Endodermal cell (in vitro differentiated cells): ENCODE data around the gene CD2BP2. TPM values are rescaled to one million over a fixed set of nuclear protein-coding genes. Genes with fewer than 3 reads are reported as not detected.
A peak's percentile ranks its signal among the peaks of the same experiment; 100 is the strongest.

ENCODE experiments used
- DNase-seq: peaks from one replicate; pipeline ENCODE4 v3.0.0-alpha.2; 2017
- H3K27ac ChIP-seq: 2 replicates; pipeline ENCODE4 v1.5.1; 2013; ENCODE audit warnings: mild to moderate bottlenecking, low read depth, low read length, moderate library complexity
- H3K27me3 ChIP-seq: 2 replicates; pipeline ENCODE4 v1.6.1; 2013; ENCODE audit warnings: mild to moderate bottlenecking, low read length, moderate library complexity; ENCODE audit not compliant: insufficient read depth, control insufficient read depth, poor library complexity, severe bottlenecking
- H3K36me3 ChIP-seq: 2 replicates; pipeline ENCODE4 v1.7.0; 2013; ENCODE audit warnings: mild to moderate bottlenecking, low read length, moderate library complexity; ENCODE audit not compliant: control insufficient read depth, insufficient read depth
- H3K4me1 ChIP-seq: one replicate; pipeline ENCODE4 v1.7.0; 2013; ENCODE audit warnings: low read length; ENCODE audit not compliant: control insufficient read depth, insufficient read depth
- H3K4me3 ChIP-seq: 2 replicates; pipeline ENCODE4 v1.5.1; 2013; ENCODE audit warnings: mild to moderate bottlenecking, low read length, moderate library complexity
- H3K9ac ChIP-seq: 2 replicates; pipeline ENCODE4 v1.6.1; 2013; ENCODE audit warnings: mild to moderate bottlenecking, low read length, moderate library complexity; ENCODE audit not compliant: poor library complexity, severe bottlenecking; ENCODE audit errors: extremely low read depth
- H3K9me3 ChIP-seq: 2 replicates; pipeline ENCODE4 v1.6.1; 2013; ENCODE audit warnings: mild to moderate bottlenecking, low read length, moderate library complexity; ENCODE audit not compliant: control insufficient read depth
- H3K27ac Mint-ChIP-seq: 2 replicates; pipeline ENCODE4 v1.8.0; 2020; ENCODE audit warnings: mixed read lengths
- H3K27me3 Mint-ChIP-seq: 2 replicates; pipeline ENCODE4 v1.8.0; 2021; ENCODE audit warnings: mild to moderate bottlenecking, mixed read lengths; ENCODE audit not compliant: insufficient read depth
- H3K36me3 Mint-ChIP-seq: 2 replicates; pipeline ENCODE4 v1.8.0; 2020; ENCODE audit warnings: low read depth, mixed read lengths
- H3K4me1 Mint-ChIP-seq: 2 replicates; pipeline ENCODE4 v1.8.0; 2020; ENCODE audit warnings: mixed read lengths
- H3K4me3 Mint-ChIP-seq: 2 replicates; pipeline ENCODE4 v1.8.0; 2020; ENCODE audit warnings: mild to moderate bottlenecking, moderate library complexity, mixed read lengths
- H3K9me3 Mint-ChIP-seq: 2 replicates; pipeline ENCODE4 v1.8.0; 2020; ENCODE audit warnings: mild to moderate bottlenecking, mixed read lengths
- WGBS, 2 experiments: methylation state at CpG; one replicate each; pipeline versions ENCODE4 v1.1.5 to v1.1.7; 2013; ENCODE audit warnings: missing lambda C conversion rate in 2 of 2, mixed read lengths in 1 of 2; ENCODE audit not compliant: insufficient coverage in 1 of 2, insufficient read length in 1 of 2; 5-methylcytosine and 5-hydroxymethylcytosine counted together
- total RNA-seq, 2 donors: library from RNA; stranded (reverse); fragmentation: NEBNext Ultra II Directional in 1 of 2; extraction: Animal tissue kit (Norgen Biotek cat#: 25700) in 1 of 2; gene quantifications; 2 replicates in 1 of 2; 3 replicates in 1 of 2; pipeline ENCODE4 v1.2.1, GENCODE V29; 2021
- TF ChIP-seq, protein P1 (sequence below): fragments of 200-600 bp; sonication (generic); conservative IDR thresholded peaks from 2 replicates; pipeline ENCODE4 v1.5.0; 2021; ENCODE audit warnings: antibody characterized with exemption, mild to moderate bottlenecking

Gene CD2BP2
- total RNA-seq, 2 donors from 2014 or later: 75.4 to 76.0 TPM

GRCh38 chr16:30378236-30379157 is 23.4 kb upstream of the CD2BP2 start:
- WGBS, 2 experiments: 0% methylated on average over 30 to 67 of the region's 67 CpGs
- Histone ChIP-seq H3K27me3 (no peaks in the 10 kb centered on the region), H3K9me3 (no peaks in the 10 kb centered on the region), H3K9ac (peak overlapping the region; percentile 91), H3K4me1 (peaks cover 6% of the 10 kb centered on the region), H3K4me3 (peak overlapping the region; percentile 93), H3K36me3 (peaks cover 8% of the 10 kb centered on the region), H3K27ac (peak overlapping the region; percentile 100)
- Mint-ChIP-seq H3K4me3 (peak overlapping the region; percentile 92), H3K4me1 (peaks cover 10% of the 10 kb centered on the region), H3K27me3 (peaks cover under 1% of the 10 kb centered on the region), H3K36me3 (peaks cover 3% of the 10 kb centered on the region), H3K9me3 (no peaks in the 10 kb centered on the region), H3K27ac (peak overlapping the region; percentile 100)
- DNase-seq: peak; percentile 100
- TF ChIP-seq, protein P1, sequence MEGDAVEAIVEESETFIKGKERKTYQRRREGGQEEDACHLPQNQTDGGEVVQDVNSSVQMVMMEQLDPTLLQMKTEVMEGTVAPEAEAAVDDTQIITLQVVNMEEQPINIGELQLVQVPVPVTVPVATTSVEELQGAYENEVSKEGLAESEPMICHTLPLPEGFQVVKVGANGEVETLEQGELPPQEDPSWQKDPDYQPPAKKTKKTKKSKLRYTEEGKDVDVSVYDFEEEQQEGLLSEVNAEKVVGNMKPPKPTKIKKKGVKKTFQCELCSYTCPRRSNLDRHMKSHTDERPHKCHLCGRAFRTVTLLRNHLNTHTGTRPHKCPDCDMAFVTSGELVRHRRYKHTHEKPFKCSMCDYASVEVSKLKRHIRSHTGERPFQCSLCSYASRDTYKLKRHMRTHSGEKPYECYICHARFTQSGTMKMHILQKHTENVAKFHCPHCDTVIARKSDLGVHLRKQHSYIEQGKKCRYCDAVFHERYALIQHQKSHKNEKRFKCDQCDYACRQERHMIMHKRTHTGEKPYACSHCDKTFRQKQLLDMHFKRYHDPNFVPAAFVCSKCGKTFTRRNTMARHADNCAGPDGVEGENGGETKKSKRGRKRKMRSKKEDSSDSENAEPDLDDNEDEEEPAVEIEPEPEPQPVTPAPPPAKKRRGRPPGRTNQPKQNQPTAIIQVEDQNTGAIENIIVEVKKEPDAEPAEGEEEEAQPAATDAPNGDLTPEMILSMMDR: peak; percentile 17

DNA sequence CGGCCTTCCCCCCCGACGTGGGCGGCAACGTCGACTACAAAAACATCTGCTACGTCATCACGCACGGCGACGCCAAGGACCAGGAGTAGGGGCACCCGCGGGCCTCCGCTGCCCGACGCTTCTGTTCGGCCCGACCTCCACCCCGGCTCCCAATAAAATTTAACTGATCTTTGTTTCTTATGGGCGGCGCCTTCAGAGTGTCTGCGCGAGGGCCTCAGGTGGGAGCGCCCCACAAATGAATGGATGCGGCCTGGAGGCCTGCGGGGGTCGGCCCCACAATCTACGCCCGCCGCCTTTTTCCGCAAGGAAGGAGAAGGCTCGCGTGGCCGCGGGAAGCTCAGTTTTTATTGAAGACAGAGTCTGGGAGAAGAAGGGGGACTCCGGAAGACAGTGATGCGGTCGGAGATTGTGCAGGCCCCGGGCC is 22.7 kb upstream of the CD2BP2 start:
- peak; percentile 95 for DNase-seq
- TF ChIP-seq, protein P1: no peak
- peaks cover 3% of the 10 kb centered on the region for H3K36me3 Mint-ChIP-seq
- WGBS, 2 experiments: 3 to 7% methylated on average over 3 to 39 of the region's 39 CpGs
- Histone ChIP-seq H3K27me3 (no peaks in the 10 kb centered on the region), H3K4me1 (peaks cover 6% of the 10 kb centered on the region), H3K9ac (peak overlapping the region; percentile 91), H3K27ac (peak overlapping the region; percentile 100), H3K36me3 (peaks cover 8% of the 10 kb centered on the region), H3K4me3 (peak overlapping the region; percentile 79), H3K9me3 (no peaks in the 10 kb centered on the region)
- H3K27ac Mint-ChIP-seq: peak overlapping the region; percentile 100
- H3K9me3 Mint-ChIP-seq: no peaks in the 10 kb centered on the region
- peaks cover 10% of the 10 kb centered on the region for H3K4me1 Mint-ChIP-seq
- no peaks in the 10 kb centered on the region for H3K27me3 Mint-ChIP-seq
- peak overlapping the region; percentile 92 for H3K4me3 Mint-ChIP-seq

DNA sequence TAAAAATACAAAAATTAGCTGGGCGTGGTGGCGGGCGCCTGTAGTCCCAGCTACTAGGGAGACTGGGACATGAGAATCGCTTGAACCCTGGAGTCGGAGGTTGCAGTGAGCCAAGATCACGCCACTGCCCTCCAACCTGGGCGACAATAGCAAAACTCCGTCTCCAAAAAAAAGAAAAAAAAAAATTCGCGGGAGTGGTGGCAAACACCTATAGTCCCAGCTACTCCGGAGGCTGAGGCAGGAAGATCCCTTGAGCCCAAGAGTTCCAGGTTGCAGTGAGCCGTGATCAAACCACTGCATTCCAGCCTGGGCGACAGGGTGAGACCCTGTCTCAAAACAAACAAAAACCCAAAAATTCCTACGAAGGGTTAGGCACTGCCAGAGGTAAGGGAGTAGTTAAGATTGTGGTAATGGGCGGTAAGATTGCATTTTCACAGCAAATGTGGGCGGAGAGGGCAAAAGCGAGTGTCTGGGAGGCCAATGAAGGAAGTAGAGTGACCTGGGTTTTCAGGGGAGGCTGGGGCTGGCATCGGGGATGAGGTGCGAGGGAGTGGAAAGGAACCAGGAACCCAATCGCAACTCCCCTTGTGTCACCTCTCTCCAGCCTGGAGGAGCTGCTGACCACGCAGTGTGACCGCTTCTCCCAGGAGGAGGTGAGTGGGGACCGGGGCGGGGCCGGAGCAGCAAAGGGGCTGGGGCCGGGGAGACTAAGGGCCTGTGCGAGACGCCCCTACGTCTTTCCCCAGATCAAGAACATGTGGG is 22.1 kb upstream of the CD2BP2 start:
- H3K4me3 Mint-ChIP-seq: peak overlapping the region; percentile 92
- H3K27ac ChIP-seq: peak overlapping the region; percentile 100
- H3K9me3 ChIP-seq: no peaks in the 10 kb centered on the region
- TF ChIP-seq, protein P1: no peak
- DNase-seq: peak; percentile 37
- peaks cover 10% of the 10 kb centered on the region for H3K4me1 Mint-ChIP-seq
- peaks cover 3% of the 10 kb centered on the region for H3K36me3 Mint-ChIP-seq
- peaks cover 6% of the 10 kb centered on the region for H3K4me1 ChIP-seq
- no peaks in the 10 kb centered on the region for H3K9me3 Mint-ChIP-seq
- H3K27me3 Mint-ChIP-seq: no peaks in the 10 kb centered on the region
- peak overlapping the region; percentile 79 for H3K4me3 ChIP-seq
- H3K36me3 ChIP-seq: peaks cover 8% of the 10 kb centered on the region
- no peaks in the 10 kb centered on the region for H3K27me3 ChIP-seq
- H3K9ac ChIP-seq: peak overlapping the region; percentile 91
- 59 to 65% methylated on average over 14 to 29 of the region's 29 CpGs for WGBS, 2 experiments
- peak overlapping the region; percentile 100 for H3K27ac Mint-ChIP-seq
